C4-2B (cell line): ENCODE results near the gene ACAD9.

Source experiments
- CTCF ChIP-seq: fragments of 450-650 bp; conservative IDR thresholded peaks from 2 replicates; pipeline ENCODE4 v1.5.1; 2017; ENCODE audit warnings: mild to moderate bottlenecking
- ZFX ChIP-seq: fragments of 450-650 bp; IDR thresholded peaks from 2 replicates; pipeline ENCODE4 v1.6.1; 2017

GRCh38 chr3:128889139-128889894 is 9.9 kb downstream of the ACAD9 start:
- TF ChIP-seq CTCF, result no peak
- no peak for TF ChIP-seq ZFX
